Natural killer cell (primary cell): ENCODE results near the gene DTNB. TPM values are rescaled to one million over a fixed set of nuclear protein-coding genes. Genes with fewer than 3 reads are reported as not detected.

ENCODE experiments used
- ATAC-seq, 3 donors: fragments of 150-1000 bp in 2 of 3; fragments of 200-7000 bp in 1 of 3; cut with Tn5 transposase; 1 replicate in 1 of 3; 2 replicates in 2 of 3; pipeline ENCODE4 v1.10.0; 2021; ENCODE audit warnings: mild to moderate bottlenecking in 2 of 3, moderate library complexity in 2 of 3
- DNase-seq, 2 donors: peaks; one replicate each; pipeline versions ENCODE4 v3.0.0 to v3.0.0-alpha.2; 2013 to 2021; ENCODE audit warnings: mixed read lengths in 1 of 2
- H3K27ac ChIP-seq: one replicate; pipeline ENCODE4 v1.5.1; 2013; ENCODE audit warnings: mild to moderate bottlenecking, low read length
- H3K27me3 ChIP-seq: one replicate; pipeline ENCODE4 v1.6.1; 2013; ENCODE audit warnings: low read length; ENCODE audit not compliant: control insufficient read depth, insufficient read depth
- H3K36me3 ChIP-seq: one replicate; pipeline ENCODE4 v1.6.1; 2013; ENCODE audit warnings: low read length; ENCODE audit not compliant: control insufficient read depth, insufficient read depth
- H3K4me1 ChIP-seq: one replicate; pipeline ENCODE4 v1.6.1; 2013; ENCODE audit warnings: low read length; ENCODE audit not compliant: control insufficient read depth, insufficient read depth
- H3K4me3 ChIP-seq: one replicate; pipeline ENCODE4 v1.5.1; 2013; ENCODE audit warnings: low read length
- H3K9me3 ChIP-seq: one replicate; pipeline ENCODE4 v1.6.1; 2013; ENCODE audit warnings: low read length; ENCODE audit not compliant: control insufficient read depth, insufficient read depth
- H3K27ac Mint-ChIP-seq, 2 donors: one replicate each; pipeline ENCODE4 v1.8.0; 2022; ENCODE audit warnings: mild to moderate bottlenecking in 2 of 2, mixed read lengths in 2 of 2, moderate library complexity in 1 of 2
- H3K27me3 Mint-ChIP-seq, 2 donors: one replicate each; pipeline ENCODE4 v1.8.0; 2022; ENCODE audit warnings: low read depth in 2 of 2, mixed read lengths in 2 of 2
- H3K36me3 Mint-ChIP-seq: one replicate; pipeline ENCODE4 v1.8.0; 2022; ENCODE audit warnings: mixed read lengths
- H3K4me1 Mint-ChIP-seq, 2 donors: one replicate each; pipeline ENCODE4 v1.8.0; 2022; ENCODE audit warnings: mixed read lengths in 2 of 2
- H3K4me3 Mint-ChIP-seq: one replicate; pipeline ENCODE4 v1.8.0; 2022; ENCODE audit warnings: mild to moderate bottlenecking, moderate library complexity, mixed read lengths
- H3K9me3 Mint-ChIP-seq, 2 donors: one replicate each; pipeline ENCODE4 v1.8.0; 2022; ENCODE audit warnings: mixed read lengths in 2 of 2
- CTCF ChIP-seq: fragments of 200-600 bp; IDR thresholded peaks from one replicate; pipeline ENCODE4 v1.8.0; 2022; ENCODE audit warnings: antibody characterized with exemption
- WGBS: methylation state at CpG from one replicate; pipeline ENCODE4 v1.1.7; 2013; ENCODE audit warnings: missing lambda C conversion rate; ENCODE audit not compliant: insufficient coverage; 5-methylcytosine and 5-hydroxymethylcytosine counted together
- intact Hi-C: fragments of 100-400 bp; cut with micrococcal nuclease; formaldehyde crosslinking; loops from one replicate; pipeline ENCODE4 v1.14.2; 2022
- total RNA-seq, 4 donors: library from RNA; stranded (reverse); fragments of 120-200 nt in 1 of 4; gene quantifications; one replicate each; pipeline versions ENCODE4 v1.2.3 to v1.2.4, GENCODE V29; 2013 to 2022

DTNB gene
- total RNA-seq, 3 donors from 2014 or later (not counting 1 experiment from before 2014, with no cell fraction given): 20.8 to 33.7 (median 23.6) TPM

- Mint-ChIP-seq H3K27me3 (no peaks in the 10 kb centered on the region), H3K27ac (no peak overlapping the region), H3K4me1 (no peaks in the 10 kb centered on the region), H3K36me3 (no peaks in the 10 kb centered on the region), H3K9me3 (no peaks in the 10 kb centered on the region), H3K4me3 (no peak overlapping the region)
- intact Hi-C loops: no loop called here
- H3K4me1 ChIP-seq: no peaks in the 10 kb centered on the region
- H3K9me3 ChIP-seq: no peaks in the 10 kb centered on the region
- H3K36me3 ChIP-seq: no peaks in the 10 kb centered on the region
- TF ChIP-seq CTCF: no peak
- no peaks in the 10 kb centered on the region for H3K27me3 ChIP-seq
- H3K4me3 ChIP-seq: no peak overlapping the region
- ATAC-seq (no peak), DNase-seq (no peak)
- H3K27ac ChIP-seq: no peak overlapping the region
- 100% methylated on average over 3 of the region's 3 CpGs for WGBS
These were observed 168.2 kb downstream of the DTNB start for GRCh38 chr2:25505182-25505581.

GRCh38 chr2:25504266-25504665 lies 169.1 kb downstream of the DTNB start:
- no peaks in the 10 kb centered on the region for H3K4me1 ChIP-seq
- no peak overlapping the region for H3K4me3 Mint-ChIP-seq
- no peak overlapping the region for H3K27ac ChIP-seq
- no peak for DNase-seq
- no peaks in the 10 kb centered on the region for H3K36me3 ChIP-seq
- no peaks in the 10 kb centered on the region for H3K4me1 Mint-ChIP-seq
- no peaks in the 10 kb centered on the region for H3K9me3 ChIP-seq
- intact Hi-C loops: no loop called here
- 98% methylated on average over 2 of the region's 2 CpGs for WGBS
- no peak overlapping the region for H3K4me3 ChIP-seq
- no peak overlapping the region for H3K27ac Mint-ChIP-seq
- no peak for TF ChIP-seq CTCF
- H3K9me3 Mint-ChIP-seq: no peaks in the 10 kb centered on the region
- H3K27me3 Mint-ChIP-seq: no peaks in the 10 kb centered on the region
- H3K36me3 Mint-ChIP-seq: no peaks in the 10 kb centered on the region
- H3K27me3 ChIP-seq: no peaks in the 10 kb centered on the region
- ATAC-seq: no peak

GRCh38 chr2:25499157-25499556 lies 174.2 kb downstream of the DTNB start:
- Mint-ChIP-seq H3K4me3 (no peak overlapping the region), H3K36me3 (no peaks in the 10 kb centered on the region), H3K9me3 (no peaks in the 10 kb centered on the region), H3K27me3 (no peaks in the 10 kb centered on the region), H3K4me1 (no peaks in the 10 kb centered on the region), H3K27ac (no peak overlapping the region)
- ATAC-seq: no peak
- Histone ChIP-seq H3K4me3 (no peak overlapping the region), H3K27me3 (no peaks in the 10 kb centered on the region), H3K9me3 (no peaks in the 10 kb centered on the region), H3K36me3 (no peaks in the 10 kb centered on the region), H3K4me1 (no peaks in the 10 kb centered on the region), H3K27ac (no peak overlapping the region)
- DNase-seq: no peak
- TF ChIP-seq CTCF: no peak
- WGBS: 82% methylated on average over 1 of the region's 3 CpGs
- intact Hi-C loops: no loop called here

GRCh38 chr2:25497918-25498407 lies 175.4 kb downstream of the DTNB start:
- H3K36me3 Mint-ChIP-seq: no peaks in the 10 kb centered on the region
- DNase-seq (no peak), ATAC-seq (no peak)
- no peaks in the 10 kb centered on the region for H3K9me3 Mint-ChIP-seq
- no peak overlapping the region for H3K27ac Mint-ChIP-seq
- WGBS: 92% methylated on average over 1 of the region's 2 CpGs
- no peak overlapping the region for H3K4me3 ChIP-seq
- no peak for TF ChIP-seq CTCF
- H3K27ac ChIP-seq: no peak overlapping the region
- intact Hi-C loops: no loop called here
- H3K4me1 Mint-ChIP-seq: no peaks in the 10 kb centered on the region
- no peaks in the 10 kb centered on the region for H3K4me1 ChIP-seq
- no peaks in the 10 kb centered on the region for H3K27me3 Mint-ChIP-seq
- H3K9me3 ChIP-seq: no peaks in the 10 kb centered on the region
- no peak overlapping the region for H3K4me3 Mint-ChIP-seq
- no peaks in the 10 kb centered on the region for H3K27me3 ChIP-seq
- no peaks in the 10 kb centered on the region for H3K36me3 ChIP-seq
